AG20443 (cell line): ENCODE results near the gene DOCK2.
"Not testable (repeated sequence)": the region's sequence is repeated elsewhere in the genome, so short reads cannot be mapped to it uniquely, and the experiment has no call there.

Experiments used
- DNase-seq: peaks from one replicate; pipeline ENCODE4 v3.0.0; 2012; ENCODE audit warnings: low spot score, mixed read lengths

Gene DOCK2

DNA sequence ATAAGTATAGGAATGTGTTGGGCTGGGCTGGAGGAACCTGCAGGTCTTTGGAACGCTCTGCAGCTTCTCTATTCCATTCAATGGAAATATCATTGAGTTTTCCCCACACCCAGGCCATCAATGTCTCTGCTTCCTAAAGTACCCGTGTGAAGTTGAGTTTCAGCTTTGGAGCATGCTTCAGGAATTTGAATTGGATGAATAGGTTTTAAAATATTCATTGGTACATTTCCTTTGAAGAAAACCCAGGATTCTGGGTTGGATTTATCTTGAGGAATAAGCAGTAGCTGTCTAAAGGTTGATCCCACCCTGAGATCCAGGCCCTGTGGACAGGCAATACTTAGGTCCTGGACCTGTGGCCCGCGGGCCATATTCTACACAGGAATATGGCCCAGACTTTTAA is 306.0 kb downstream of the DOCK2 start:
- DNase-seq, result no peak

DNA sequence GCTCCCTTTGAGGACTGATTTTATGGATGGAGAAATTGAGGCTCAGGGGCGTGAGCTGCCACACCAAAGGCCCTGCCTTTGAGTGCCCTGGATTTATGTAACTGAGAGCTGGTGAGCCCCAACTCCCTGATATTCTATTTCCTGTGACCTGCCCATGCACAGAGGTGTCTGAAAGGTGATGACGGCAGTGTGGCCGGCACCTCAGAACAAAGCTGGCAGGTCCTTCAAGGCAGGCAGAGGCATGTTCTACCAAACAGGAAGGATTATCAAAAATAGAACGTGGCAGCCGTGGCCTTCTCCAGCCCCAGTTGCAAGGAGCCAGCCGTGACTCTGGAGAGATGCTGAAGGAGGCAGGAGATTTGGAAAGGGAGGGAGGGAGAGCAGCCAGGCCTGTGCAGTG is 307.0 kb downstream of the DOCK2 start:
- no peak for DNase-seq

GRCh38 chr5:169944922-169945680 is 308.0 kb downstream of the DOCK2 start:
- no peak for DNase-seq

- DNase-seq, result peak; percentile 91
Observed at GRCh38 chr5:169945831-169946261, 308.8 kb downstream of the DOCK2 start.

GRCh38 chr5:169946743-169947295 is 309.7 kb downstream of the DOCK2 start:
- DNase-seq, result no peak

- DNase-seq, result no peak
Observed at GRCh38 chr5:169950333-169950732, 313.3 kb downstream of the DOCK2 start.

- DNase-seq, result not testable (repeated sequence)
Observed at GRCh38 chr5:169953196-169953595, 316.1 kb downstream of the DOCK2 start.

DNA sequence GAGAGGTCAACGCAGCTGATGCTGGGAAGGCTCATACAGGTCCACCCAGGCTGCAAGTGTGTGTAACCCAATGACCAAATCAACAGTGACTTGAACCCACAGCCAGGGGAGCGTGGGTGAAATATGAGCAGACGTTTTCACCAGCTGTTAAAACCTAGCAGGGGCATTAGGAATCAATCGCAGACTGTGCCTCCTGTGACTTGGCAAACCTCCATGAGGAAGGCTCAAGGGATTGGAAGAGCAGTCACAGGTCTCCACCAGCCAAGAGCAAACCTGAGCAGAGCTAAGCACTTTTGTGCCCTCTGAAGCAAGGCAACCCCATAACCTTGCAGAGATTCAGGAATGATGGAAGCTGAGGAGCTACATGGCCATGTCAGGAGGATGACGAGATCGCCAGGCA is 317.7 kb downstream of the DOCK2 start:
- no peak for DNase-seq

DNA sequence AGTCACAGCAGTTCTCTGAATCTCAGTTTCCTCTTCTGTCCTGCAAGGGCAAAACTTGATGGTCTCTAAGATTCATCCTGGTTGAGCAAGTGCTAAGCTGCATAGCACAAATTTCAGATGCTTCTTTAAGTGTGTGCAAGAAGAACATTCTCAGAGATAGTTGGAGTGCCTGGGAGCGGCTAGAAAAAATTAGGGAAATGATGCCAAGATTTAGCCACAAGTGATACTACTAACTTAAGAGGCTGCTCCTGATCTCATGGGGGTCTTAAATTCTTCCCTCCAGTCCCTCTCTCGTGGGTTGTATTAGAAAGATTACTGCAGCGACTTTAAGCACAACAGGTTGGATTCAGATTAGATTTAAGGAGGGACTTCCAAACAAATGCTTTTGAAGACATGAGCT is 319.1 kb downstream of the DOCK2 start:
- no peak for DNase-seq

- DNase-seq, result peak; percentile 32
Observed at GRCh38 chr5:169956756-169957155, 319.7 kb downstream of the DOCK2 start.

GRCh38 chr5:169958278-169958677 is 321.2 kb downstream of the DOCK2 start:
- no peak for DNase-seq

- DNase-seq, result no peak
Observed at GRCh38 chr5:169960659-169961058, 323.6 kb downstream of the DOCK2 start.

- DNase-seq, result no peak
Observed at GRCh38 chr5:169964246-169964645, 327.2 kb downstream of the DOCK2 start.

- DNase-seq, result no peak
Observed at GRCh38 chr5:169970339-169970738, 333.3 kb downstream of the DOCK2 start.

GRCh38 chr5:169970911-169971765 is 334.1 kb downstream of the DOCK2 start:
- DNase-seq, result peak; percentile 85

DNA sequence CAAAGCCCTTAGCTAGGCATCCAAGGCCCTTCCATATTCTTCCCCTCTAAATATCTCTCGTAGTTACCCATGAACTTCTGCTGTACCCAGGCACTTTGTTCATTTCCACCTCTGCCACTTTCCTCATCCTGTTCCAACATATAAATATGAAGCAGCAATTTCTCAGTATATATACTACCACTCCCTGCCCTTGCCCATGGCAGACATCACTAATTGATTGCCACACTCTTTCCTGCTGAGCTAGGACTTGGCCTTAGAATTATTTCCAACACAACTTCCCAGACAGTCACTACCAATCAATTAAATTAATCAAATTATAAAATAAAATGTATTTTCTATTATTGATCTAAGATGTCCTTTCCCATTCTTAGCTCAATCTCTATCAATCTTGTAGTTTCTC is 334.7 kb downstream of the DOCK2 start:
- DNase-seq, result no peak

DNA sequence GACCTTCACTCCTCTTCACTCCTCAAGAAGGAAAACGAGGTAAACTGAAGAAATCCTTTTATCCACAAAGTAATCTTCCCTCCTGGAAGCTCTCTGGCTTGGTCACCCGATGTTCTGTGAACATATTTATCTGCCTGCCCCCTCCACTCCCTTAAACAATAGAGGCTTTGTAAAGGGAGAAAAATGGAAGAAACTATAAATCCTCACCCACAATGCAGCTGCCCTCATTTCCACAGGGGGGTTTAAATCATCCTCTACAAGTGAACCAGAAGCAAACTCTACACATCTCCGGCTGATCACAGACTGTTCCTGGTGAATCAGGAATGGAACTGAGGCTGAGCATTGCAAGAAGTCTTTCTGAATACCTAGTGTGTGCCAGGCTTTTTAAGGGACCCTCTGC is 336.0 kb downstream of the DOCK2 start:
- no peak for DNase-seq

GRCh38 chr5:169974121-169974770 is 337.2 kb downstream of the DOCK2 start:
- DNase-seq, result no peak

- DNase-seq, result peak; percentile 28
Observed at GRCh38 chr5:169978714-169979113, 341.6 kb downstream of the DOCK2 start.

DNA sequence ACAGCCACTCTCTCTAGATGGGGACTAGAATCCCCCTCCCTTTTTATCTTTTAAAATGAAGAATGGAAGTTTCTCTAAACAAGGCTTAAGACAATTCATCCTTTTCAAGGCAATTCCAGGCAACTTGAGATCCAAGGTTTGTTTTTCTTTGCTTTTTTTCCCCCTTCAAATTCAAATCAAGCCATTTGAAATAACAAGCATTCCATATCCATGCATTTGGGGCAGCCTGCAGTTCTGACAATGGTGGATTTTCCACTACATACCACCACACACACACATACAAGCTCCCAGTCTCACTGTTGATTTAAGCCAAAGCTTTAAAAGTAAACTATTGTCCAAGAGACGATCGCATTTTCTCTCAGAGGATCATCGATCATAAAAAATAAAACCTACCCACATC is 342.8 kb downstream of the DOCK2 start:
- DNase-seq, result no peak

DNA sequence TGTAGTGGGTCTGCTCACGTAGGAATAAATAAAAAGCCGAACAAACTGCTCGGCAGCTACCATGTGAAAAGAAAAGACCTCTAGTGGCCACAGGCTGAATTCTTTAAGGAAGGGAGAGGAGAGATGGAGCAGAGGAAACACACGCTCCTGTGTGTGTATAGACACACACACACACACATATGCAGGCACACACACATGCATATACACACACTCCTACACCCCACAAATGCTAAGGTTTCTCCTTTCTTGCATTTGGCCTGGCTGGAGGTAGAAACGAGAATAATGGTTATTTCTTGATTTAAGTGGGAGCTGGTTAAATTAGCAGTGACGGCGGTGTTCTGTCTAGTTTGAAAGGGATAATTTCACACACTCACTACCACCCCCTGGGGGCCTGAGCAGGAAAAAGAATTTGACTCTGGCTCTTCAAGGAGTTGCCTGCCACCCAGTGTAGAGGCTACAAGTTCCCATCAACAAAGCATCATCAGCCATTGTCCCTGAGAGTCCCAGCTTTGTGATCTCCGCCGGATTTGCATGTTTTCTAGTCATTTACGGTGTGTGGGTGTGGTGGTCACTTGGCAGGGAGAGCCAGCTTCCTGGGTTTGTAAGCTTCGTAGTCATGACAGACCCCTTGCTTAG is 343.5 kb downstream of the DOCK2 start, which contains the start of gene INSYN2B:
Gene INSYN2B (minus strand): TSS at position 78 of the 636 bp plus-strand sequence. CDS start 96,597 bp downstream, outside the sequence.
- peak; percentile 85 for DNase-seq

GRCh38 chr5:169988206-169988605 is 351.1 kb downstream of the DOCK2 start:
- DNase-seq, result no peak
